Trophoblast cell (in vitro differentiated cells and primary cell): ENCODE data around the gene LRTM2.

Experiments
- DNase-seq, 2 donors: peaks; one replicate each; pipeline ENCODE4 v3.0.0-alpha.2; 2016
- H2AFZ ChIP-seq: 2 replicates; pipeline ENCODE4 v1.6.1; 2013; ENCODE audit warnings: low read length, moderate library complexity, mild to moderate bottlenecking; ENCODE audit not compliant: insufficient read depth, poor library complexity
- H2AK5ac ChIP-seq: 2 replicates; pipeline ENCODE4 v1.6.1; 2013; ENCODE audit warnings: mild to moderate bottlenecking, low read length
- H2BK120ac ChIP-seq: 2 replicates; pipeline ENCODE4 v1.6.1; 2013; ENCODE audit warnings: low read length, mild to moderate bottlenecking, moderate library complexity; ENCODE audit not compliant: insufficient read depth, poor library complexity
- H2BK12ac ChIP-seq: 2 replicates; pipeline ENCODE4 v1.6.1; 2013; ENCODE audit warnings: mild to moderate bottlenecking, low read length, moderate library complexity
- H2BK5ac ChIP-seq: 2 replicates; pipeline ENCODE4 v1.6.1; 2013; ENCODE audit warnings: low read length, low read depth, moderate library complexity, mild to moderate bottlenecking; ENCODE audit not compliant: poor library complexity
- H3K14ac ChIP-seq: 2 replicates; pipeline ENCODE4 v1.6.1; 2013; ENCODE audit warnings: mild to moderate bottlenecking, low read length
- H3K18ac ChIP-seq: 2 replicates; pipeline ENCODE4 v1.6.1; 2013; ENCODE audit warnings: mild to moderate bottlenecking, low read length
- H3K23ac ChIP-seq: 2 replicates; pipeline ENCODE4 v1.6.1; 2013; ENCODE audit warnings: low read length
- H3K27ac ChIP-seq: 2 replicates; pipeline ENCODE4 v1.5.1; 2013; ENCODE audit warnings: low read depth, mild to moderate bottlenecking, inconsistent platforms, low read length, moderate library complexity
- H3K27me3 ChIP-seq: 2 replicates; pipeline ENCODE4 v1.6.1; 2013; ENCODE audit warnings: inconsistent platforms, mild to moderate bottlenecking, low read length, moderate library complexity; ENCODE audit not compliant: insufficient read depth
- H3K36me3 ChIP-seq, 2 experiments: 1 replicate in 1 of 2; 2 replicates in 1 of 2; pipeline ENCODE4 v1.6.1; 2013; ENCODE audit warnings: low read length in 2 of 2, mild to moderate bottlenecking in 2 of 2, moderate library complexity in 1 of 2; ENCODE audit not compliant: insufficient read depth in 2 of 2, control insufficient read depth in 1 of 2
- H3K4ac ChIP-seq: 2 replicates; pipeline ENCODE4 v1.6.1; 2013; ENCODE audit warnings: low read depth, mild to moderate bottlenecking, low read length, moderate library complexity
- H3K4me1 ChIP-seq, 2 experiments: 1 replicate in 1 of 2; 2 replicates in 1 of 2; pipeline ENCODE4 v1.6.1; 2013; ENCODE audit warnings: low read length in 2 of 2, mild to moderate bottlenecking in 2 of 2, moderate library complexity in 1 of 2; ENCODE audit not compliant: insufficient read depth in 2 of 2, control insufficient read depth in 1 of 2
- H3K4me2 ChIP-seq: 2 replicates; pipeline ENCODE4 v1.6.1; 2013; ENCODE audit warnings: inconsistent platforms, mild to moderate bottlenecking, low read length, moderate library complexity
- H3K4me3 ChIP-seq: 2 replicates; pipeline ENCODE4 v1.5.1; 2013; ENCODE audit warnings: mild to moderate bottlenecking, low read depth, low read length, inconsistent platforms
- H3K79me1 ChIP-seq: one replicate; pipeline ENCODE4 v1.6.1; 2013; ENCODE audit warnings: low read length
- H3K79me2 ChIP-seq: 2 replicates; pipeline ENCODE4 v1.6.1; 2013; ENCODE audit warnings: low read length, mild to moderate bottlenecking; ENCODE audit not compliant: control insufficient read depth, insufficient read depth, poor library complexity
- H3K9ac ChIP-seq: 2 replicates; pipeline ENCODE4 v1.6.1; 2013; ENCODE audit warnings: mild to moderate bottlenecking, low read length
- H3K9me3 ChIP-seq: 2 replicates; pipeline ENCODE4 v1.6.1; 2013; ENCODE audit warnings: low read depth, mild to moderate bottlenecking, control low read depth, inconsistent platforms, low read length; ENCODE audit not compliant: insufficient read depth
- H4K12ac ChIP-seq: 2 replicates; pipeline ENCODE4 v1.6.1; 2013; ENCODE audit warnings: low read depth, mild to moderate bottlenecking, low read length, moderate library complexity
- H4K8ac ChIP-seq: 2 replicates; pipeline ENCODE4 v1.6.1; 2013; ENCODE audit warnings: low read depth, mild to moderate bottlenecking, low read length, moderate library complexity
- H4K91ac ChIP-seq: one replicate; pipeline ENCODE4 v1.6.1; 2013; ENCODE audit warnings: low read depth, mild to moderate bottlenecking, low read length, moderate library complexity
- WGBS: extraction: QIAGEN DNeasy Blood & Tissue Kit; methylation state at CpG from one replicate; pipeline ENCODE4 v1.1.7; 2013; ENCODE audit warnings: missing lambda C conversion rate; ENCODE audit not compliant: insufficient read length, insufficient coverage; ENCODE audit errors: extremely low coverage; 5-methylcytosine and 5-hydroxymethylcytosine counted together

Gene LRTM2

GRCh38 chr12:1825382-1826102, 5.2 kb downstream of the LRTM2 start:
- H3K4me3 ChIP-seq, result no peak overlapping the region
- H4K8ac ChIP-seq, result no peak overlapping the region
- H3K14ac ChIP-seq, result no peak overlapping the region
- H3K4me1 ChIP-seq, result no peaks in the 10 kb centered on the region
- H2BK5ac ChIP-seq, result no peak overlapping the region
- H3K27ac ChIP-seq, result no peak overlapping the region
- H2BK120ac ChIP-seq, result no peak overlapping the region
- no peak overlapping the region for H4K91ac ChIP-seq
- WGBS, result no CpG with 5 or more reads among the region's 14 CpGs
- no peak overlapping the region for H3K18ac ChIP-seq
- H3K9ac ChIP-seq, result no peak overlapping the region
- H3K27me3 ChIP-seq, result peaks cover 18% of the 10 kb centered on the region
- no peak overlapping the region for H4K12ac ChIP-seq
- H3K4ac ChIP-seq, result no peak overlapping the region
- H3K36me3 ChIP-seq, result no peaks in the 10 kb centered on the region
- H2BK12ac ChIP-seq, result no peak overlapping the region
- H3K79me1 ChIP-seq, result no peaks in the 10 kb centered on the region
- no peak overlapping the region for H2AK5ac ChIP-seq
- no peak overlapping the region for H3K23ac ChIP-seq
- no peak overlapping the region for H2AFZ ChIP-seq
- peaks cover 2% of the 10 kb centered on the region for H3K9me3 ChIP-seq
- DNase-seq, result no peak
- H3K4me2 ChIP-seq, result no peak overlapping the region
- H3K79me2 ChIP-seq, result no peaks in the 10 kb centered on the region

GRCh38 chr12:1826401-1826800, 6.0 kb downstream of the LRTM2 start:
- no peak overlapping the region for H2AK5ac ChIP-seq
- H4K91ac ChIP-seq, result no peak overlapping the region
- H2AFZ ChIP-seq, result no peak overlapping the region
- H3K4me1 ChIP-seq, result peaks cover 0 to 2% of the 10 kb centered on the region in 2 experiments
- no peak overlapping the region for H3K18ac ChIP-seq
- H3K9me3 ChIP-seq, result no peaks in the 10 kb centered on the region
- H4K12ac ChIP-seq, result no peak overlapping the region
- no peak overlapping the region for H4K8ac ChIP-seq
- no peak overlapping the region for H3K14ac ChIP-seq
- H3K4ac ChIP-seq, result no peak overlapping the region
- no CpG with 5 or more reads among the region's 15 CpGs for WGBS
- no peak overlapping the region for H2BK5ac ChIP-seq
- no peak for DNase-seq
- H3K27ac ChIP-seq, result no peak overlapping the region
- no peak overlapping the region for H3K4me2 ChIP-seq
- H3K27me3 ChIP-seq, result peaks cover 9% of the 10 kb centered on the region
- no peak overlapping the region for H2BK12ac ChIP-seq
- no peaks in the 10 kb centered on the region for H3K36me3 ChIP-seq
- no peaks in the 10 kb centered on the region for H3K79me1 ChIP-seq
- H2BK120ac ChIP-seq, result no peak overlapping the region
- H3K23ac ChIP-seq, result no peak overlapping the region
- no peak overlapping the region for H3K4me3 ChIP-seq
- no peak overlapping the region for H3K9ac ChIP-seq
- H3K79me2 ChIP-seq, result no peaks in the 10 kb centered on the region

- H3K4me3 ChIP-seq, result no peak overlapping the region
- H2BK5ac ChIP-seq, result no peak overlapping the region
- H3K23ac ChIP-seq, result no peak overlapping the region
- H2BK120ac ChIP-seq, result no peak overlapping the region
- H3K4me2 ChIP-seq, result no peak overlapping the region
- peaks cover 3% of the 10 kb centered on the region for H3K27me3 ChIP-seq
- no peak overlapping the region for H3K4ac ChIP-seq
- no peak overlapping the region for H3K18ac ChIP-seq
- no peak overlapping the region for H3K27ac ChIP-seq
- no peaks in the 10 kb centered on the region for H3K36me3 ChIP-seq
- no peaks in the 10 kb centered on the region for H3K79me2 ChIP-seq
- no peak for DNase-seq
- no peak overlapping the region for H3K14ac ChIP-seq
- no peak overlapping the region for H4K8ac ChIP-seq
- no peak overlapping the region for H2BK12ac ChIP-seq
- no peaks in the 10 kb centered on the region for H3K9me3 ChIP-seq
- peaks cover 0 to 2% of the 10 kb centered on the region in 2 experiments for H3K4me1 ChIP-seq
- no peak overlapping the region for H2AFZ ChIP-seq
- H2AK5ac ChIP-seq, result no peak overlapping the region
- H3K9ac ChIP-seq, result no peak overlapping the region
- H3K79me1 ChIP-seq, result no peaks in the 10 kb centered on the region
- no CpG with 5 or more reads among the region's 25 CpGs for whole genome bisulfite sequencing
- no peak overlapping the region for H4K91ac ChIP-seq
- H4K12ac ChIP-seq, result no peak overlapping the region
Observed at GRCh38 chr12:1826867-1827705, 6.7 kb downstream of the LRTM2 start.

GRCh38 chr12:1827826-1828805, 7.8 kb downstream of the LRTM2 start:
- H4K91ac ChIP-seq, result no peak overlapping the region
- H3K9me3 ChIP-seq, result no peaks in the 10 kb centered on the region
- DNase-seq, result no peak
- H3K79me1 ChIP-seq, result no peaks in the 10 kb centered on the region
- no CpG with 5 or more reads among the region's 38 CpGs for WGBS
- no peak overlapping the region for H3K14ac ChIP-seq
- no peak overlapping the region for H3K4me3 ChIP-seq
- no peaks in the 10 kb centered on the region for H3K36me3 ChIP-seq
- no peak overlapping the region for H4K8ac ChIP-seq
- H3K27me3 ChIP-seq, result no peaks in the 10 kb centered on the region
- H3K9ac ChIP-seq, result no peak overlapping the region
- H2AK5ac ChIP-seq, result no peak overlapping the region
- no peak overlapping the region for H3K27ac ChIP-seq
- no peak overlapping the region for H3K23ac ChIP-seq
- H2BK5ac ChIP-seq, result no peak overlapping the region
- H3K79me2 ChIP-seq, result no peaks in the 10 kb centered on the region
- no peak overlapping the region for H3K18ac ChIP-seq
- no peak overlapping the region for H2BK12ac ChIP-seq
- H3K4me2 ChIP-seq, result no peak overlapping the region
- H2BK120ac ChIP-seq, result no peak overlapping the region
- H3K4ac ChIP-seq, result no peak overlapping the region
- H2AFZ ChIP-seq, result no peak overlapping the region
- no peak overlapping the region for H4K12ac ChIP-seq
- H3K4me1 ChIP-seq, result peaks cover 0 to 2% of the 10 kb centered on the region in 2 experiments
